NCI-H1105 (cell line): Measurements from ENCODE around the gene MAGEB6B.
"Not testable (repeated sequence)": the region's sequence is repeated elsewhere in the genome, so short reads cannot be mapped to it uniquely, and the experiment has no call there.

Experiments used
- DNase-seq: peaks from one replicate; lab custom pipeline; 2025; lab: John Stamatoyannopoulos, UW

The MAGEB6B gene, protein sequence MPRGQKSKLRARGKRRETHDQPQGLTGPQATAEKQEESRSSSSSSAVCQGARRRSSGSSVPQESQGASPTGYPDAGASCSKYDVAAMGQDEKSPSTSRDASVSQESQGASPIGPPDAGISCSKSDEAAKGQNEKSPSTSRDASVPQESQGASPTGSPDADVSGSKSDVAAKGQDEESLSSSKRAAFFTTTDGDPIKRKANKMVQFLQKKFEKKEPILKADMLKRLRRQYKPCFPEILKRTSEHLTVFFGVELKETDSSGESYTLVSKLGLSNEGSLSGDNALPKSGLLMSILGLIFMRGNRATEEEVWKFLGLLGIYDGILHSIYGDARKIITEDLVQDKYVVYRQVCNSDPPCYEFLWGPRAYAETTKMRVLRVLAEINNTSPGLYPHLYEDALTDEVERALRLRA

DNA sequence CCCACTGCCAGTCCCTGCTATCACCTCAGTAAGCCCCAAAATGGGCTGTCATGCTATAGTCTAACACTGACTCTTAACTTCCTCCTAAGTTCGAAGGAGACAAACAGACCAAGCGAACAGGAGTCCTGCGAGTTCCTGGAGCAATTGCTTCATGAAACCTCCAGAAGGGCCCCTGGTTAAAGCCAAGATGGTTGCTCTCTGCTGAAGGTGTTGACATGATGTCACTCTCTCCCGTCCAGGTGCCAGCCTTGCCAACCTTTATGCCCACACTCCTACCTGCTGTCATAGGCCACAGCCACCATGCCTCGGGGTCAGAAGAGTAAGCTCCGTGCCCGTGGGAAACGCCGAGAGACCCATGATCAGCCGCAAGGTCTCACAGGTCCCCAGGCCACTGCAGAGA lies at the start of gene MAGEB6B:
TSS of gene MAGEB6B (plus strand) at position 301 of the 400 bp plus-strand sequence. CDS start at position 301, 0 bp downstream.
- DNase-seq, result no peak

DNA sequence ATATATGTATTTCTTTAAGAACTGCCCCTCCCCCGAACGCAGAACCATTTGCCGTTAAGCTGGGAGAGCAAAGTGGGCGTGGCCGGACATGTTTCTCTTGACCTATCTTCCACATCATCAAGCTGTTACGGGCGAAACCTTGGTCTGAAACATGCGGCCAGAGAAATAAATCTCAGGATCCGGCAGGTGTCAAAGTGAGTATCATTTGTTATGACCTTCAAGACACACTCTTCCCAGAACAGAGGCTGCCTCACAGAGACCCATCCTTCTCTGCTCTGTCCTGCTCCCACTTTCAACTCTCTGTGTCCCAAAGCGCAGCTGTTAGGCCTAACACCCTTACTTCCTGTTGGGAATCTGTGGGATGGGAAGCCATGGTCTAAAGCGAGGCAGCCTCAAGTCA lies 22.1 kb upstream of the MAGEB6B start, which contains the start of gene MAGEB18:
TSS of gene MAGEB18 (plus strand) at position 70 of the 400 bp plus-strand sequence. CDS start 643 bp downstream, outside the sequence.
- no peak for DNase-seq

DNA sequence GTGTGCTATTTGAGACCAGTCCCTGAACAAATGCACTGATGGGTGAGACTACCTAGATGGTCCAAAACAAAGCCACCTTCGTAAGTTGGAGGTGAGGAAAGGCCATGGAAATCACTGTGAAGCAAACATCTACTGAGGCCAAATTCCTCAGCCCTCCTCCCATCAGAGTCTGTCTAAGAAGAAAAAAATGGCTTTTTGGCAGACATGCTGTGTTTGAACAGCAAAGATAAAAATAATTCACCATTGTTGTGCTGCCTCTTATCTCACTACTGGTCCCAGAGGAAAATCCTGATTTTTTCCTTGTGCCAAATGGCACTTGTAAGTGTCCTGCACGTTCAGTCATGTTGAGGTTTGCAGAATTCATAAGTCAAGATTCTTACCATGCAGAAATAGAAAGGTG lies 14.4 kb upstream of the MAGEB6B start:
- no peak for DNase-seq

DNA sequence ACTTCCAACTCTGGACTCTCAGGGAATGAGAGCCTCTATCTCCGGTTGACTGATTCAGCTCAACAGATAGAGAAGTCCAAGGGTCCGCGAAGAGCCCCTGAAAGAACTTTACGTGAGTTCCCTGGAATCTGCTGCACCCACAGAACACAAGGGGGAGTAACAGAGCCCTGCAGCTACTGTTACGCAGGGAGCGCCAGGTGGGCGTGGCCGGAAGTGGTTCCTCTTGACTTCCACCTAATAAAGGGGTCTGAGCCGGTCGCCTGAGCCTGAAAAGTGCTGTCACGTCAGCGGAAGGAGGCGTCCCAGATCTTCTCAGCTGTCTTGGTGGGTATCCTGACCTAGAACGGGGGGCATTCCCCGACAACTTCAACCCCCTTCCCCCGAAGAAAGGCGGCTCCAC lies 31.8 kb downstream of the MAGEB6B start, which contains the start of gene MAGEB6:
TSS of gene MAGEB6 (plus strand) at position 237 of the 400 bp plus-strand sequence. CDS start 1,407 bp downstream, outside the sequence.
- DNase-seq, result no peak

DNA sequence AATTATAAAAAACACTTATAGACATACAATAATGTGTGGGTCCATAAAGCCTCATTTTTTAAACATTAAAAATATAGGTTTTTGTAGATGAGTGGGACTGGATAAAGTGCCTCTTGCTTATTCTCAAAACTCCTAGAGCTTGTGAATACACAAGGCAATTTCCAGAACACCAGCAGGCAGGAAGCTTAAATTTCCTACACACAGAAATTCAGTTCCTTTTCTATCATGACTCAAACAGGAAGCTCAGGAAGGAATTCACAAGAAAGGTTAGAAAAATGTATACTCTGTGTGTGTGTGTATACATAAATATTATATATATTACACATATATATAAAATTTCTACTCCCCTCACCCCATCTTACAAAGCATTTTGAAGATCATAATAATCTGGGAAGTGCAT lies 43.2 kb downstream of the MAGEB6B start:
- no peak for DNase-seq

DNA sequence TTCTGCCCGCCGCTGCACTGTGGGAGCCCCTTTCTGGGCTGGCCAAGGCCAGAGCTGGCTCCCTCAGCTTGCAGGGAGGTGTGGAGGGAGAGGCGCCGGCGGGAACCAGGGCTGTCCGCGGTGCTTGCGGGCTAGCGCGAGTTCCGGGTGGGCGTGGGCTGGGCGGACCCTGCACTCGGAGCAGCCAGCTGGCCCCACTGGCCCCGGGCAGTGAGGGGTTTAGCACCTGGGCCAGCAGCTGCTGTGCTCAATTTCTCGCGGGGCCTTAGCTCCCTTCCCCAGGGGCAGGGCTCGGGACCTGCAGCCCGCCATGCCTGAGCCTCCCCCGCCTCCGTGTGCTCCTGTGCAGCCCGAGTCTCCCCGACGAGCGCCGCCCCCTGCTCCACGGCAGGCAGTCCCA lies 44.3 kb downstream of the MAGEB6B start:
- not testable (repeated sequence) for DNase-seq

DNA sequence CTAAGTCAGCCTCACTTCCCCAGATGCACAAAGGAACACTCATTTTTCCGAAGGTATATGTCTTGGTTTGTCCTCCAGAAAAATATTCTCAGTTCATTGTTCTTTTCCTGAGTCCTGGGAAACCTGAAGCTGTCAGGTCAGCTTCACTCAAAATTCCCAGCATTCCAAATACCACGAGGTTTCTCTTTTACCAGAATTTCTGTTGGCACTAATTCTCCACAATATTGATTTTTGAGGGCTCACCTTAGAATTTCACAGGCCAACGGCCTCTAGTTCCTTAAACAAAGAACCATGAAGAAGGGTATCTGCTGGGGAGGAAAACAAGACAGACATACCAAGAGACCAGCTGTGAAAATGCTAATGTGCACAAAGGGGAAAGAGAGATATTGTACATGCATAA lies 47.6 kb downstream of the MAGEB6B start:
- DNase-seq, result no peak
